HG02885 (cell line): ENCODE data around the gene SOX15.
A peak's percentile ranks its signal among the peaks of the same experiment; 100 is the strongest.
"Not testable (repeated sequence)": the region's sequence is repeated elsewhere in the genome, so short reads cannot be mapped to it uniquely, and the experiment has no call there.

Experiments
- ATAC-seq: cut with Tn5 transposase; IDR thresholded peaks from one replicate; pipeline ENCODE4 v1.9.1; 2021; ENCODE audit warnings: mild to moderate bottlenecking; ENCODE audit not compliant: unreplicated experiment, poor library complexity

The SOX15 gene

GRCh38 chr17:7611635-7612293 is 21.9 kb upstream of the SOX15 start:
- ATAC-seq: no peak

- no peak for ATAC-seq
Measured at GRCh38 chr17:7610641-7611040, 20.7 kb upstream of the SOX15 start.

- no peak for ATAC-seq
Measured at GRCh38 chr17:7606280-7606679, 16.4 kb upstream of the SOX15 start.

DNA sequence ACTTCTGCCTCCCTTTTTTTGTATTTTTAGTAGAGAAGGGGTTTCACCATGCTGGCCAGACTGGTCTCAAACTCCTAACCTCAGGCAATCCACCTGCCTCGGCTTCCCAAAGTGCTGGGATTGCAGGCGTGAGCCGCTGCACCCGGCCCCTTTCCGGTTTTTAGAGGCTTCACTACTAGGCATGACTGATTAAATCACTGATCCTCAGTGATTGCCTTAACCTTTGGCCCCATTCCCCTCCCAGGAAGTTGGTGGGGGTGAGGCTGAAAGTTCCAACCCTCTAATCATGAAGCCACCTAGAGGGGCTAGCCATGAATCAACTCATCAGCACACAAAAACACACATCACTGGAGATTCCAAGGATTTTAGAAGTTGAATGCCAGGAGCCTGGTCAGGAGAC is 7.7 kb upstream of the SOX15 start:
- not testable (repeated sequence) for ATAC-seq

GRCh38 chr17:7593296-7593695 is 3.4 kb upstream of the SOX15 start:
- ATAC-seq: no peak

DNA sequence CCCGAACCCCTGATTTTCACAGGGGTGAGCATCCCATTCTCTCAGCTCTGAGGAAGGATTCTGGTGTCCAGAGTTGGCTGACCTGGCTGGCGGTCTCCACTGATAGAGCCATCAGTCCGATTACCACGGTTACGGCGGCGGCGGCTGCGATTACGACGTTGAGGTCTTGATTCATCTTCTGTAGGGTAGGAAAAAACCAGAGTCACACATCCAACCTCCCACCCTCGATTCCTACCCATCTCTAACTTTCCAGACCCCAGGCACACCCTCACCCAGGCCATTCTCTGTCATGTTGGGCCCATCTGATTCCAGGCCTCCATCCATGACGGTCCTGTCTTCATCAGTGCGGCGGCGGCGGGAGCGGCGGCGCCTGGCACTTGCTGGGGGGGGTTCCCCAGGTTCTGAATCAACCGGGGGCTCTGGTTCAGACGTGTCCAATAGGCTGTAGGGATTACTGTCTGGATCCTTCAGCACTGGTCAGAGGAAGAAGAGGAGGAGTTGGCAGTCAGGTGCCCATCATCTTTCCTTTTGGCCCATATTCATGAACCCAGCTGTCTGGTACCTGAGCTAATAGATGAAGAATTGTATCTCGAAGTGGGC is 2.6 kb upstream of the SOX15 start:
- ATAC-seq: no peak

DNA sequence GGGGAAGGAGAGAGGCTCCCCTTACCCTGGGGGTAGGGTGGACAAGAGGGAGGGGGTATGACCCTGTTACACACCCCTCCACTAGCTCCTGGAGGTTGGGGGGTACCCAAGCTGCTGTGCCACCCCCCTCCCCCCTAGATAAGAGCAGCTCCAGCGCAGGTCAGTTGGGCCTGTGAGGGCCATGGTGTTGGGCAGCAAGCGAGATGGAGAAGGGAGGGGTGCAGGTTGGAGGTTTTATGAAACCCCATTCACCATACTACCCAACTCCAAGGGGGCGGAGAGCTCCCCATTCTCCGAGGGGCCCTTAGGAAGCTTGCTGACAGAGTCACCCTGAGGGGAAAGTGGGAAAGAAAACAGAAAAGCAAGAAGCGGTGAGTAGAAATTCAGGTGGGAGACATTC is 1.7 kb upstream of the SOX15 start:
- ATAC-seq: no peak

GRCh38 chr17:7590743-7591142 is 849 bp upstream of the SOX15 start:
- no peak for ATAC-seq

DNA sequence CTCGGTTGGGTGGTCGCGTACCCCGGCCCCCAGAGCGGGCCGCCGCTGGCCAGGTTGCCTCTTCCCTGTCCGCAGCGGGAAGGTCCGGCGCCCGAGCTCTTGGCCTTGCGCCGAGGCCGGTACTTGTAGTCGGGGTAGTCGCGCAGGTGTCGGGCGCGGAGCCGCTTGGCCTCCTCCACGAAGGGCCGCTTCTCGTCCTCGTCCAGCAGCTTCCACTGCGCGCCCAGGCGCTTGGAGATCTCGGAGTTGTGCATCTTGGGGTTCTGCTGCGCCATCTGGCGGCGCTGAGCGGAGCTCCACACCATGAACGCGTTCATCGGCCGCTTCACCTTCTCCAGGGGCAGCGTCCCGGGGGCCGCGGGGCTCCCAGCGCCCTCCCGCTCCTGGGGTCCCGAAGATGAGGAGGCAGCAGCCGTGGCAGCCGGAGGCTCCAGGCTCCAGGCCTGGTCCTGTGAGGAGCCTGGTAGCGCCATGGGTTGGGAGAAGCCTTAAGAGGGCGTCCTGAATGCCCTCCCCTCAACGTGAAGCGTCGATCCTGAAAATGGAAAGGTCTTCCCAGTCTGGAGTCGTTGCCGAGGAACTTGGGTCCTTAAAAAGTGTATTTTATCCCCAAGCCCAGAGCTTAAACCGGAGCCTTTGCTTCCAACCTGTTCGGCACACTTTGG is 558 bp downstream of the SOX15 start:
- ATAC-seq: no peak

- ATAC-seq: no peak
Measured at GRCh38 chr17:7588553-7589203, 1.2 kb downstream of the SOX15 start.

- ATAC-seq: no peak
Measured at GRCh38 chr17:7587420-7588151, 2.3 kb downstream of the SOX15 start.

DNA sequence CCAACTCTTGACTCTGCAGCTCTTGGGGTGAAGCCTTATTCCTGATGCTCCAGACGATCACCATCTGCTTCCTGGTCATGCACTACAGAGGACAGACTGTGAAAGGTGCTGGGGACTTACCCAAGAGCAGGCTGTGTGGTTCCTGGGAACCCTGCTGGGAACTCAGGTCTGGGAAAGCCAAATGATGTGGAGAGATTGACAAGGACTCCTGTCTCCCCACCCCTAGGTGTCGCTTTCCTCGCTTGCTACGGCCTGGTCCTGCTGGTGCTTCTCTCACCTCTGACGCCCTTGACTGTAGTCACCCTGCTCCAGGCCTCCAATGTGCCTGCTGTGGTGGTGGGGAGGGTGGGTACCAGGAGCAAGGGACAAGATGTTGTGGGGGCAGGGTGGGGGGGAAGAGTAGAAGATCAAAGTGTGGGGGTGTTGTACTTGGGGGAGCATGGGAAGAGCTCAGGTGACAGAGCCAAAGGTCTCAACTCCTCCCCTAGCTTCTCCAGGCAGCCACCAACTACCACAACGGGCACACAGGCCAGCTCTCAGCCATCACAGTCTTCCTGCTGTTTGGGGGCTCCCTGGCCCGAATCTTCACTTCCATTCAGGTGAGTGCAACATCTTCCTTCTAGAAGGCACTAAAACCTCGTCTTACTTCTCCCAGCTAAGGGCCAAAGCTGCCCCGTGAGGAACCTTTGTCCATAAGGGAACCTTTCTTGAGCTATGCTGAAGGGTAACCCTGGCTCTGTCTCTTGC is 3.0 kb downstream of the SOX15 start:
- no peak for ATAC-seq

DNA sequence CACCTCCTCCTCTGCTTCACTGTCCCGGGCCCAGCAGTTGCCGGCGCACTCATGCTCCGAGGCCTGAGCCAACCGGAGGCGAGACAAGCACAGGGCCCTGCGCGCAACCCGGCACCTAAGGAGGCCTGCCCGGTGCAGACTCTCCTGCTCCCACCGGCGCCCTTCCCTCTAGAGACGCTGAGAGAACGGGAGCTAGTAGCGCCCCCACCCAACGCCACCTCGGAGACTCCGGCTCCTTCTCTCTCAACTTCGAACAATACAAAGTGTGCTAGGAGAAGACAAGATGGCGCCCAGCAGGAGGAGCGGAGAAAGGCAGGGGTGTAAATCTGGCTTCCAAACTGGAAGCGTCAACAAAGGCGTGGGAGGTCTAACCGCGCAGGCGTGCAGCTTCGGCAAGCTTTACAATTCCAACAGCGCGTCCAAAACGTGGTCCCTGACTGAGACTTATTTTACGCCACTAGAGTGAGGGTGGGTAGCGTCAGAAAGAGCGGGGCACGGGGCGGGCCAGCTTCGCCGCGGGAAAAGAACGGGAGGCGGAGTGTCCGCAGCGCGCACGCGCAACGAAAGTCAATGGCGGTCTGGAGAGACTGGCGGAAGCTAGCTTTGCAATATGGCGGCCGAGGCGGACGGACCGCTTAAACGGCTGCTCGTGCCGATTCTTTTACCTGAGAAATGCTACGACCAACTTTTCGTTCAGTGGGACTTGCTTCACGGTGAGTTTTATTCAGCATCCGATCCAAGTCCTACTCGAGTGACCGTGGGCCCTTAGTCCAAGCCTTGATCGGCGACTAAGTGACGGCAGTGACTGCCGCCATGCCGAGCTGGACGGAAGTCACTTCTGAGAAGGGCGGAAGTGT is 6.4 kb downstream of the SOX15 start, which contains the start of gene MPDU1:
Gene MPDU1, plus strand, starts transcription at position 600 of the 857 bp plus-strand sequence. Its CDS starts 11 bp downstream, at position 611.
- peak; percentile 75 for ATAC-seq

GRCh38 chr17:7582396-7583252 is 7.3 kb downstream of the SOX15 start:
- ATAC-seq: no peak

DNA sequence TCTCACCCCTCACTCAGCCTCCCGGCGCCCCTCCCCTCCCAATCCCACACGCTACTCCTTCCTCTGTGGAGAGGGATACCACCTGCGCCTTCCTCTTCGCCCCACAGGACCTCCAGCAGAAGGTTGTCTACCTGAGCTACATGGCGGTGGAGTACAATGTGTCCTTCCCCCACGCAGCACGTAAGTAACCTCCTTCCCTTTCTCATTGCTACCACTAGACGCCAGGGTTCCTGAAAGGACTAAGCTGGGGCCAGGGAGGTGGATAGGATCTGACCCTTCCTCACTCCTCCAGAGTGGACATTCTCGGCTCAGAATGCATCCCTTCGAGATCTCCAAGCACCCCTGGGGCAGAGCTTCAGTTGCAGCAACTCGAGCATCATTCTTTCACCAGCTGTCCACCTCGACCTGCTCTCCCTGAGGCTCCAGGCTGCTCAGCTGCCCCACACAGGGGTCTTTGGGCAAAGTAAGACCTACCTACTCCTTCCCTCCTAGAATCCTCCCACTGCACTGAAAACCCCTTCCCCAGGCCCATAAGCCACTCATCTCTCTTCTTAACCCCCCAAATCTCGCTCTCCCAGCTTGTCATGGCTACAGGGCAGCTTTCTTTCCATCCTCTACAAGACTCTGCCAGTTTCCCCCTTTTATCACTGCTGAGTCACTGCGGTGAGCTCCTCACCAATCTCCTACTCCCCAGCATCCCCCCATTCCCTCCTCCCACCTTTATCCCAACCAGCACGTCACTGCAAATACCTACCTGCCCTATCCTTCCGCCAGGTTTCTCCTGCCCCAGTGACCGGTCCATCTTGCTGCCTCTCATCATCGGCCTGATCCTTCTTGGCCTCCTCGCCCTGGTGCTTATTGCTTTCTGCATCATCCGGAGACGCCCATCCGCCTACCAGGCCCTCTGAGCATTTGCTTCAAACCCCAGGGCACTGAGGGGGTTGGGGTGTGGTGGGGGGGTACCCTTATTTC is 9.0 kb downstream of the SOX15 start:
- no peak for ATAC-seq

DNA sequence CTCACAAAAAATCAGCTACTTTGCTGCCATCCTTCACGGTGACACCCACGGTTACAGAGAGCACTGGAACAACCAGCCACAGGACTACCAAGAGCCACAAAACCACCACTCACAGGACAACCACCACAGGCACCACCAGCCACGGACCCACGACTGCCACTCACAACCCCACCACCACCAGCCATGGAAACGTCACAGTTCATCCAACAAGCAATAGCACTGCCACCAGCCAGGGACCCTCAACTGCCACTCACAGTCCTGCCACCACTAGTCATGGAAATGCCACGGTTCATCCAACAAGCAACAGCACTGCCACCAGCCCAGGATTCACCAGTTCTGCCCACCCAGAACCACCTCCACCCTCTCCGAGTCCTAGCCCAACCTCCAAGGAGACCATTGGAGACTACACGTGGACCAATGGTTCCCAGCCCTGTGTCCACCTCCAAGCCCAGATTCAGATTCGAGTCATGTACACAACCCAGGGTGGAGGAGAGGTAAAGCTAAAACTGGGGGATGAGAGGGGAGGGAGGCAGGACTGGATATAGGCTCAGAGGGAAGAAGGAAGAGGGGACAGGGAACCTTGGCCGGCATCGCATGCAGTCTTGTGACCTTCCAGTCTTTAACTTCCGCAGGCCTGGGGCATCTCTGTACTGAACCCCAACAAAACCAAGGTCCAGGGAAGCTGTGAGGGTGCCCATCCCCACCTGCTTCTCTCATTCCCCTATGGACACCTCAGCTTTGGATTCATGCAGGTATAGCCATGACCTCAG is 9.9 kb downstream of the SOX15 start:
- ATAC-seq: no peak
